Stimulated activated naive CD8-positive, alpha-beta T cell treated with anti-CD3 and anti-CD28 coated beads, Interleukin-15, amount 100 ng/mL, for 72 hours (primary cell): Measurements from ENCODE around the gene HOXB8.

Source experiments
- ATAC-seq: fragments of 150-1000 bp; cut with Tn5 transposase; 2 replicates; pipeline ENCODE4 v1.10.0; 2021; ENCODE audit warnings: mild to moderate bottlenecking, moderate library complexity
- DNase-seq, 2 donors: peaks; one replicate each; pipeline ENCODE4 v3.0.0; 2021 to 2022
- H3K27ac Mint-ChIP-seq, 2 donors: one replicate each; pipeline ENCODE4 v1.8.0; 2022; ENCODE audit warnings: mild to moderate bottlenecking in 2 of 2, mixed read lengths in 2 of 2, moderate library complexity in 2 of 2
- H3K27me3 Mint-ChIP-seq: one replicate; pipeline ENCODE4 v1.8.0; 2022; ENCODE audit warnings: mixed read lengths
- H3K4me1 Mint-ChIP-seq: one replicate; pipeline ENCODE4 v1.8.0; 2022; ENCODE audit warnings: mild to moderate bottlenecking, mixed read lengths
- H3K4me3 Mint-ChIP-seq, 2 donors: one replicate each; pipeline ENCODE4 v1.8.0; 2022; ENCODE audit warnings: mild to moderate bottlenecking in 2 of 2, mixed read lengths in 2 of 2, moderate library complexity in 1 of 2
- H3K9me3 Mint-ChIP-seq, 2 donors: one replicate each; pipeline ENCODE4 v1.8.0; 2022; ENCODE audit warnings: mixed read lengths in 2 of 2

HOXB8 gene

GRCh38 chr17:48590607-48591161, 24.4 kb downstream of the HOXB8 start:
- no peak overlapping the region for H3K27ac Mint-ChIP-seq
- ATAC-seq = no peak
- no peaks in the 10 kb centered on the region for H3K9me3 Mint-ChIP-seq
- H3K4me1 Mint-ChIP-seq = peaks cover 53% of the 10 kb centered on the region
- no peak for DNase-seq
- H3K27me3 Mint-ChIP-seq = peaks cover 100% of the 10 kb centered on the region
- no peak overlapping the region for H3K4me3 Mint-ChIP-seq

- no peak within 1 kb of the TSS for H3K27ac Mint-ChIP-seq
Measured at GRCh38 chr17:48589831-48590606, 25.1 kb downstream of the HOXB8 start, which contains the start of gene HOXB3. Gene HOXB3 (minus strand): TSS chr17:48590241. CDS start chr17:48552474, 37,767 bp downstream.

GRCh38 chr17:48589060-48589830, 25.8 kb downstream of the HOXB8 start:
- H3K27ac Mint-ChIP-seq = no peak overlapping the region
- no peaks in the 10 kb centered on the region for H3K9me3 Mint-ChIP-seq
- peaks cover 64% of the 10 kb centered on the region for H3K4me1 Mint-ChIP-seq
- ATAC-seq (no peak), DNase-seq (no peak)
- H3K27me3 Mint-ChIP-seq = peaks cover 100% of the 10 kb centered on the region
- H3K4me3 Mint-ChIP-seq = no peak overlapping the region

More at GRCh38 chr17:48589831-48590606, 25.1 kb downstream of the HOXB8 start, which contains the start of gene HOXB3:
- H3K27me3 Mint-ChIP-seq = peaks cover 100% of the 10 kb centered on the region
- H3K4me3 Mint-ChIP-seq = peak within 1 kb of the TSS in 1 of 2 donors; percentile 28
- DNase-seq (no peak), ATAC-seq (no peak)
- H3K9me3 Mint-ChIP-seq = no peaks in the 10 kb centered on the region
- peaks cover 59% of the 10 kb centered on the region for H3K4me1 Mint-ChIP-seq

- Mint-ChIP-seq H3K27ac (no peak overlapping the region), H3K27me3 (peaks cover 100% of the 10 kb centered on the region), H3K4me3 (no peak overlapping the region)
Measured at GRCh38 chr17:48588528-48588927, 26.6 kb downstream of the HOXB8 start.

GRCh38 chr17:48588074-48588415, 27.0 kb downstream of the HOXB8 start:
- peaks cover 100% of the 10 kb centered on the region for H3K27me3 Mint-ChIP-seq
- ATAC-seq (no peak), DNase-seq (no peak)
- no peak overlapping the region for H3K27ac Mint-ChIP-seq
- peaks cover 54% of the 10 kb centered on the region for H3K4me1 Mint-ChIP-seq
- H3K4me3 Mint-ChIP-seq = no peak overlapping the region
- H3K9me3 Mint-ChIP-seq = no peaks in the 10 kb centered on the region

More at GRCh38 chr17:48588528-48588927, 26.6 kb downstream of the HOXB8 start:
- DNase-seq (no peak), ATAC-seq (no peak)
- H3K9me3 Mint-ChIP-seq = no peaks in the 10 kb centered on the region
- peaks cover 57% of the 10 kb centered on the region for H3K4me1 Mint-ChIP-seq

GRCh38 chr17:48587276-48588073, 27.6 kb downstream of the HOXB8 start:
- H3K27ac Mint-ChIP-seq = no peak overlapping the region
- H3K27me3 Mint-ChIP-seq = peaks cover 100% of the 10 kb centered on the region
- no peak for ATAC-seq
- no peak for DNase-seq
- peaks cover 54% of the 10 kb centered on the region for H3K4me1 Mint-ChIP-seq
- H3K9me3 Mint-ChIP-seq = no peaks in the 10 kb centered on the region
- H3K4me3 Mint-ChIP-seq = no peak overlapping the region

GRCh38 chr17:48586355-48587258, 28.5 kb downstream of the HOXB8 start:
- ATAC-seq = peak; percentile 39
- Mint-ChIP-seq H3K4me1 (peaks cover 59% of the 10 kb centered on the region), H3K9me3 (no peaks in the 10 kb centered on the region), H3K4me3 (peak overlapping the region; percentile 87 to 92), H3K27ac (no peak overlapping the region), H3K27me3 (peaks cover 100% of the 10 kb centered on the region)
- peak in 1 of 2 donors; percentile 42 for DNase-seq

GRCh38 chr17:48584223-48584741, 30.8 kb downstream of the HOXB8 start:
- peaks cover 71% of the 10 kb centered on the region for H3K4me1 Mint-ChIP-seq
- no peak for ATAC-seq
- H3K27me3 Mint-ChIP-seq = peaks cover 100% of the 10 kb centered on the region
- no peak overlapping the region for H3K27ac Mint-ChIP-seq
- DNase-seq = no peak
- H3K9me3 Mint-ChIP-seq = no peaks in the 10 kb centered on the region
- H3K4me3 Mint-ChIP-seq = peak overlapping the region in 1 of 2 donors; percentile 22

GRCh38 chr17:48583708-48584222, 31.3 kb downstream of the HOXB8 start:
- Mint-ChIP-seq H3K27ac (no peak overlapping the region), H3K4me1 (peaks cover 75% of the 10 kb centered on the region), H3K4me3 (no peak overlapping the region), H3K27me3 (peaks cover 100% of the 10 kb centered on the region), H3K9me3 (no peaks in the 10 kb centered on the region)
- no peak for DNase-seq
- ATAC-seq = no peak

- peak overlapping the region in 1 of 2 donors; percentile 9 for H3K27ac Mint-ChIP-seq
- H3K4me3 Mint-ChIP-seq = peak overlapping the region; percentile 66 to 77
- H3K4me1 Mint-ChIP-seq = peaks cover 76% of the 10 kb centered on the region
- no peak for ATAC-seq
- H3K9me3 Mint-ChIP-seq = no peaks in the 10 kb centered on the region
- DNase-seq = no peak
- H3K27me3 Mint-ChIP-seq = peaks cover 94% of the 10 kb centered on the region
Measured at GRCh38 chr17:48582750-48583069, 32.4 kb downstream of the HOXB8 start.

- DNase-seq (no peak), ATAC-seq (no peak)
- Mint-ChIP-seq H3K4me1 (peaks cover 74% of the 10 kb centered on the region), H3K4me3 (peak overlapping the region; percentile 64 to 94), H3K27ac (no peak overlapping the region), H3K9me3 (no peaks in the 10 kb centered on the region), H3K27me3 (peaks cover 73% of the 10 kb centered on the region)
Measured at GRCh38 chr17:48579760-48580554, 35.1 kb downstream of the HOXB8 start.

GRCh38 chr17:48579471-48579759, 35.7 kb downstream of the HOXB8 start:
- no peak for DNase-seq
- Mint-ChIP-seq H3K4me1 (peaks cover 70% of the 10 kb centered on the region), H3K27me3 (peaks cover 71% of the 10 kb centered on the region), H3K4me3 (peak overlapping the region; percentile 93 to 94), H3K9me3 (no peaks in the 10 kb centered on the region), H3K27ac (no peak overlapping the region)
- no peak for ATAC-seq

- Mint-ChIP-seq H3K9me3 (no peaks in the 10 kb centered on the region), H3K4me3 (peak overlapping the region; percentile 93 to 94), H3K27ac (peak overlapping the region; percentile 50 to 85), H3K27me3 (peaks cover 71% of the 10 kb centered on the region), H3K4me1 (peaks cover 70% of the 10 kb centered on the region)
- ATAC-seq = peak; percentile 77
- DNase-seq = no peak
Measured at GRCh38 chr17:48578616-48579470, 36.2 kb downstream of the HOXB8 start.
